Adrenal gland (tissue), 12 donors: Measurements from ENCODE around the gene IPP. TPM values are rescaled to one million over a fixed set of nuclear protein-coding genes. Genes with fewer than 3 reads are reported as not detected.
"Not testable (repeated sequence)": the region's sequence is repeated elsewhere in the genome, so short reads cannot be mapped to it uniquely, and the experiment has no call there.

ENCODE experiments used
- DNase-seq, 7 donors: peaks; one replicate each; pipeline ENCODE4 v3.0.0-alpha.2; 2019 to 2020
- H3K27ac ChIP-seq, 5 donors: fragments of 200-600 bp; sonication (generic) in 4 of 5; 1 replicate in 3 of 5; 2 replicates in 2 of 5; pipeline versions ENCODE4 v1.5.1 to v1.8.0; 2016 to 2020; ENCODE audit warnings: mild to moderate bottlenecking in 1 of 5
- H3K27me3 ChIP-seq: fragments of 200-600 bp; 2 replicates; pipeline ENCODE4 v1.8.0; 2021
- H3K36me3 ChIP-seq, 2 donors: fragments of 200-600 bp; replicated peaks in 1 of 2; 1 replicate in 1 of 2; 2 replicates in 1 of 2; pipeline versions ENCODE4 v1.5.1 to v1.8.0; 2018 to 2022
- H3K4me1 ChIP-seq, 2 donors: fragments of 200-600 bp; replicated peaks in 1 of 2; 1 replicate in 1 of 2; 2 replicates in 1 of 2; pipeline versions ENCODE4 v1.5.1 to v1.8.0; 2018 to 2021
- H3K4me3 ChIP-seq, 4 donors: fragments of 200-600 bp; sonication (generic) in 3 of 4; one replicate each; pipeline ENCODE4 v1.5.1; 2016 to 2018
- H3K9me3 ChIP-seq, 3 donors: fragments of 200-600 bp; sonication (generic) in 1 of 3; replicated peaks in 1 of 3; 1 replicate in 2 of 3; 2 replicates in 1 of 3; pipeline versions ENCODE4 v1.5.1 to v1.8.0; 2016 to 2021
- POLR2A ChIP-seq, 2 donors: fragments of 450-650 bp; IDR thresholded peaks; one replicate each; pipeline ENCODE4 v1.6.1; 2017; ENCODE audit warnings: antibody characterized with exemption in 2 of 2, mild to moderate bottlenecking in 2 of 2, moderate library complexity in 1 of 2
- WGBS, 4 donors: extraction: QIAGEN DNeasy Blood & Tissue Kit in 2 of 4; methylation state at CpG; one replicate each; pipeline versions ENCODE4 v1.1.5 to v1.1.7; 2013 to 2017; 5-methylcytosine and 5-hydroxymethylcytosine counted together
- intact Hi-C, 2 donors: fragments of 100-400 bp; cut with DNase I; formaldehyde crosslinking; loops; one replicate each; pipeline versions ENCODE4 v1.14.1 to v1.15.0; 2022 to 2023
- polyA plus RNA-seq, 3 donors: library from polyadenylated mRNA; stranded (reverse); fragments of 200-250 nt in 2 of 3; fragments of 350-450 nt in 1 of 3; fragmentation: Illumina TruSeq in 1 of 3; extraction: RNeasy Lipid Tissue Mini Kit (QIAGEN cat#74804) in 1 of 3; gene quantifications; one replicate each; pipeline ENCODE4 v1.2.3, GENCODE V29; 2013 to 2014
- total RNA-seq, 9 donors: library from RNA; depleted of rRNA in 4 of 9; stranded (reverse); fragments of >200 nt in 4 of 9; fragments of 120-200 nt in 1 of 9; fragmentation: NEBNext Ultra II Directional in 1 of 9; extraction: Animal tissue kit (Norgen Biotek cat#: 25700) in 1 of 9; gene quantifications; one replicate each; pipeline versions ENCODE4 v1.1.0 to v1.2.4, GENCODE V29; 2013 to 2023
- TF ChIP-seq, protein P1 (sequence below), 6 experiments: fragments of 450-650 bp in 4 of 6; fragments of 200-600 bp in 2 of 6; sonication (generic) in 1 of 6; IDR thresholded peaks; 1 replicate in 5 of 6; 2 replicates in 1 of 6; pipeline versions ENCODE4 v1.5.1 to v1.8.0; 2016 to 2021; ENCODE audit warnings: antibody characterized with exemption in 6 of 6, mild to moderate bottlenecking in 2 of 6, moderate library complexity in 1 of 6
- donor health status: healthy with polysubstance abuse.
- donor health status: Bipolar disorder and iron deficiency.
- donor health status: DM: yes; HTN: yes; CAD: no.
- donor health status: DM: no; HTN: no; CAD: no.
- donor health status: DM: no; HTN: no; CAD: no.
- donor health status: DM: yes; HTN: yes; CAD: no.

IPP gene
- total and polyA plus RNA-seq, 12 donors: 2.8 to 23.9 (median 11.3) TPM

GRCh38 chr1:45752441-45753052, 2.1 kb upstream of the IPP start:
- Histone ChIP-seq H3K36me3 (no peaks in the 10 kb centered on the region), H3K27me3 (no peaks in the 10 kb centered on the region), H3K9me3 (no peaks in the 10 kb centered on the region), H3K27ac (no peak overlapping the region), H3K4me3 (no peak overlapping the region), H3K4me1 (peaks cover 0 to 12% of the 10 kb centered on the region in 2 donors)
- intact Hi-C loops: no loop called here
- 84 to 93% (median 88%) methylated on average over 2 of the region's 2 CpGs for WGBS, 4 donors
- DNase-seq: no peak
- TF ChIP-seq POLR2A (IDR thresholded peaks at IDR 0.05): no peak
- TF ChIP-seq, protein P1, sequence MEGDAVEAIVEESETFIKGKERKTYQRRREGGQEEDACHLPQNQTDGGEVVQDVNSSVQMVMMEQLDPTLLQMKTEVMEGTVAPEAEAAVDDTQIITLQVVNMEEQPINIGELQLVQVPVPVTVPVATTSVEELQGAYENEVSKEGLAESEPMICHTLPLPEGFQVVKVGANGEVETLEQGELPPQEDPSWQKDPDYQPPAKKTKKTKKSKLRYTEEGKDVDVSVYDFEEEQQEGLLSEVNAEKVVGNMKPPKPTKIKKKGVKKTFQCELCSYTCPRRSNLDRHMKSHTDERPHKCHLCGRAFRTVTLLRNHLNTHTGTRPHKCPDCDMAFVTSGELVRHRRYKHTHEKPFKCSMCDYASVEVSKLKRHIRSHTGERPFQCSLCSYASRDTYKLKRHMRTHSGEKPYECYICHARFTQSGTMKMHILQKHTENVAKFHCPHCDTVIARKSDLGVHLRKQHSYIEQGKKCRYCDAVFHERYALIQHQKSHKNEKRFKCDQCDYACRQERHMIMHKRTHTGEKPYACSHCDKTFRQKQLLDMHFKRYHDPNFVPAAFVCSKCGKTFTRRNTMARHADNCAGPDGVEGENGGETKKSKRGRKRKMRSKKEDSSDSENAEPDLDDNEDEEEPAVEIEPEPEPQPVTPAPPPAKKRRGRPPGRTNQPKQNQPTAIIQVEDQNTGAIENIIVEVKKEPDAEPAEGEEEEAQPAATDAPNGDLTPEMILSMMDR (IDR thresholded peaks at IDR 0.05): no peak

DNA sequence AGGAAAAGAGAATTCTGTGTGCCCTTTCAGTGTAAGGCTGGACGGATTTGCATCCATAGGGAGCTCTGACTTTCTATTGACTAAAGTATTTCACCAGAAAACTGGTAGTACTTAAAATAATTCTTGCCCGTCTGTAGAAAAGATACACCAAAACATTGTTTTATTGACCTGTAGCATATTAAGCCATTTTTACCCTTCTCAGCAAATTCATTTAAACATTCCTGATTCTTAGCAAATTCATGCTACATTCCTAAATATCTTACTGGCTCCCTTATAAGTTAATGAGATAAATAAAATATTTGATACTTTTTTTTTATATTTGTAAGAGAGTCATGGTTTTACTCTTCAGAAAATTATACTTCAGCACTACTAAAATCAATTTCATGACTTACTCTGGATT, 1.6 kb upstream of the IPP start:
- DNase-seq: no peak
- Histone ChIP-seq H3K9me3 (no peaks in the 10 kb centered on the region), H3K4me1 (peaks cover 0 to 12% of the 10 kb centered on the region in 2 donors), H3K4me3 (no peak overlapping the region), H3K27me3 (no peaks in the 10 kb centered on the region), H3K36me3 (no peaks in the 10 kb centered on the region), H3K27ac (no peak overlapping the region)
- WGBS, 4 donors: 89 to 97% (median 93%) methylated on average over 2 of the region's 2 CpGs
- intact Hi-C loops: no loop called here
- TF ChIP-seq POLR2A (IDR thresholded peaks at IDR 0.05): no peak
- TF ChIP-seq, protein P1 (IDR thresholded peaks at IDR 0.05): no peak

GRCh38 chr1:45751039-45751838, 786 bp upstream of the IPP start:
- Histone ChIP-seq H3K27ac (peak overlapping the region; percentile 75 to 98 (median 94)), H3K4me1 (peaks cover 0 to 12% of the 10 kb centered on the region in 2 donors), H3K4me3 (peak overlapping the region in 2 of 4 donors; percentile 64 to 68)
- H3K27me3 ChIP-seq, H3K36me3 ChIP-seq, intact Hi-C loops, H3K9me3 ChIP-seq: not testable (repeated sequence)
- peak in 1 of 7 donors; percentile 12 for DNase-seq
- 82 to 86% (median 85%) methylated on average over 24 of the region's 24 CpGs for WGBS, 4 donors

DNA sequence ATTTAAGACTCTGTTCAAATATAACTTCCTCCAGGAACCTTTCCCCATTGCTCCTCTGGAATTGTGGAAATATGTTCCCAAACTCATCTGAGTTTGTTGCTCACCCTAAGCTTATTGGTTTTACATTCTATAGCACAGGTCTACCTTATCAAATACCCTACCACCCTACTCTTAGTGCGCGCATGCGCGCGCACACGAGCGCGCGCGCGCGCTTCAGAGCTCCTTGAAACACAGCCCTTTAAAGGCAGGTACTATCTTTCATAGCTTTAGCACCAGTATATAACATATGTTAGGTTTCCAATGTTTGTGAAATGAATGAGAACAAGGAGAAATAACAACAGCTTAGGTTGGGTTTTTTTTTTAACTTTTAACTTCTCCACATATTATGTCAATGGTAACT, 3.5 kb downstream of the IPP start:
- no peaks in the 10 kb centered on the region for H3K9me3 ChIP-seq
- H3K27me3 ChIP-seq: no peaks in the 10 kb centered on the region
- peaks cover 0 to 12% of the 10 kb centered on the region in 2 donors for H3K4me1 ChIP-seq
- no peak for TF ChIP-seq POLR2A (IDR thresholded peaks at IDR 0.05)
- TF ChIP-seq, protein P1 (IDR thresholded peaks at IDR 0.05): no peak
- WGBS, 4 donors: 95 to 97% (median 96%) methylated on average over 12 of the region's 12 CpGs
- no peaks in the 10 kb centered on the region for H3K36me3 ChIP-seq
- no peak overlapping the region for H3K4me3 ChIP-seq
- no peak for DNase-seq
- H3K27ac ChIP-seq: no peak overlapping the region
- intact Hi-C loops: no loop called here

GRCh38 chr1:45739641-45740156, 10.8 kb downstream of the IPP start:
- 74 to 81% (median 79%) methylated on average over 4 to 5 of the region's 5 CpGs for WGBS, 4 donors
- H3K27ac ChIP-seq, H3K27me3 ChIP-seq, intact Hi-C loops, DNase-seq, H3K9me3 ChIP-seq, H3K4me3 ChIP-seq, H3K4me1 ChIP-seq, H3K36me3 ChIP-seq: not testable (repeated sequence)
